Measurements from ENCODE around the gene COLEC12.

Gene COLEC12

GRCh38 chr18:389658-390357, 110.7 kb downstream of the COLEC12 start:
- no peak for DNase-seq (ENCODE audit: low read depth)
- H3K4me3 ChIP-seq (ENCODE audit: low read length): no peak overlapping the region
- TF ChIP-seq CTCF (conservative IDR thresholded peaks at IDR 0.05; ENCODE audit: low read depth, low read length): peak; percentile 54

- no peak for DNase-seq (ENCODE audit: low read depth)
- no peak for TF ChIP-seq CTCF (conservative IDR thresholded peaks at IDR 0.05; ENCODE audit: low read depth, low read length)
- no peak overlapping the region for H3K4me3 ChIP-seq (ENCODE audit: low read length)
Observed at GRCh38 chr18:388200-388599, 112.3 kb downstream of the COLEC12 start.

GRCh38 chr18:386994-387393, 113.5 kb downstream of the COLEC12 start:
- H3K4me3 ChIP-seq (ENCODE audit: low read length): no peak overlapping the region
- no peak for DNase-seq (ENCODE audit: low read depth)
- TF ChIP-seq CTCF (conservative IDR thresholded peaks at IDR 0.05; ENCODE audit: low read depth, low read length): no peak

GRCh38 chr18:384897-385296, 115.6 kb downstream of the COLEC12 start:
- H3K4me3 ChIP-seq (ENCODE audit: low read length): no peak overlapping the region
- no peak for DNase-seq (ENCODE audit: low read depth)
- no peak for TF ChIP-seq CTCF (conservative IDR thresholded peaks at IDR 0.05; ENCODE audit: low read depth, low read length)

- TF ChIP-seq CTCF (conservative IDR thresholded peaks at IDR 0.05; ENCODE audit: low read depth, low read length): no peak
- no peak overlapping the region for H3K4me3 ChIP-seq (ENCODE audit: low read length)
- DNase-seq (ENCODE audit: low read depth): no peak
Observed at GRCh38 chr18:383135-383534, 117.4 kb downstream of the COLEC12 start.

- H3K4me3 ChIP-seq (ENCODE audit: low read length): no peak overlapping the region
- DNase-seq (ENCODE audit: low read depth): no peak
- no peak for TF ChIP-seq CTCF (conservative IDR thresholded peaks at IDR 0.05; ENCODE audit: low read depth, low read length)
Observed at GRCh38 chr18:382423-382984, 118.0 kb downstream of the COLEC12 start.

- DNase-seq (ENCODE audit: low read depth): no peak
- no peak overlapping the region for H3K4me3 ChIP-seq (ENCODE audit: low read length)
Observed at GRCh38 chr18:379681-380330, 120.7 kb downstream of the COLEC12 start.

More at GRCh38 chr18:379681-380330, 120.7 kb downstream of the COLEC12 start:
- TF ChIP-seq CTCF (conservative IDR thresholded peaks at IDR 0.05; ENCODE audit: low read depth, low read length): no peak

Measured in retinal pigment epithelial cell (primary cell).